Posterior vena cava (tissue), 2 donors: ENCODE data around the gene CUL9. TPM values are rescaled to one million over a fixed set of nuclear protein-coding genes. Genes with fewer than 3 reads are reported as not detected.

Experiments
- DNase-seq: peaks from one replicate; pipeline ENCODE4 v3.0.0-alpha.2; 2020; ENCODE audit warnings: low spot score
- intact Hi-C, 2 donors: fragments of 100-400 bp; cut with DNase I; formaldehyde crosslinking; loops; one replicate each; pipeline versions ENCODE4 v1.14.1 to v1.14.2; 2022 to 2023
- total RNA-seq, 2 donors: library from RNA; stranded (reverse); fragmentation: NEBNext Ultra II Directional; extraction: Animal tissue kit (Norgen Biotek cat#: 25700); gene quantifications; one replicate each; pipeline ENCODE4 v1.2.1, GENCODE V29; 2021
- donor health status: DM: yes; HTN: yes; CAD: no.
- donor health status: DM: yes; HTN: yes; CAD: no.

The CUL9 gene
- total RNA-seq, 2 donors from 2014 or later = 24.5 to 25.5 TPM

GRCh38 chr6:43243664-43244321, 61.8 kb downstream of the CUL9 start:
- intact Hi-C loops = no loop called here

DNA sequence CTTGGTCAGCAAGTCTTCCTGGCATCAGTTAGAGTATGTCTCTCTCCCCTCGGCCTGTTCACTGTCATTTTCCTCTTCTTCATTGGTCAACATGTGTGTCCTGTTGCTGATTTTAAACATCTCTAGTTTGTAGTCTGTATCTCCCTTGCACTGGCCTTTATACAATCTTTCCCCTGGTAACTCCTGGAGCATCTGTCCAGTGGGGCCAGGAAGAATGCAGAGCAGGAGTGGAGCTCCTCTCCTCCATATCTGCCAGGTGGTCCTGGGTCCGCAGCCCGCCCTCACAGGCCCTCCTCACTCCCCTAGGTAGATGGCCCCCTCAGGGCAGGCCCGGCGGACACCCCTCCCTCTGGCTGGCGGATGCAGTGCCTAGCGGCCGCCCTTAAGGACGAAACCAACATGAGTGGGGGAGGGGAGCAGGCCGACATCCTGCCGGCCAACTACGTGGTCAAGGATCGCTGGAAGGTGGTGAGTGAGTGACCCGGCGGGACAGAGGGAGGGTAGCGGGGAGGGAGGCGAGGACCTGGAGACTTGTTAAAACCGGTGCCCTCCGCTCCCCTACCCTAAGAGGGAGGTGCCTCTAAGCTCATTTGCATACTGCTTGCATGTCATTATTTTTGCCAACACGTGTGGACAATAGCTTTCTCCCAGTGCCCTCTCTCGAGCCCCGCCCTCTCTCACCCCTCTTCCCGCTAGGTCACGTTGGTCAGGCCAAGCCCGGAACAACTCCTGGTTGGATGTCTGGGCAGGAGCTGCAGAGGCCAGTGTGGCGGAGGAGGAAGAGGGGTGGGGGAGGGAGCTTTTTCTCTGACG, 64.5 kb downstream of the CUL9 start:
- DNase-seq = no peak
- intact Hi-C loops = no loop called here

More at GRCh38 chr6:43243664-43244321, 61.8 kb downstream of the CUL9 start:
- DNase-seq = no peak

GRCh38 chr6:43247114-43247999, 65.4 kb downstream of the CUL9 start:
- intact Hi-C loops = no loop called here
- DNase-seq = peak; percentile 93

DNA sequence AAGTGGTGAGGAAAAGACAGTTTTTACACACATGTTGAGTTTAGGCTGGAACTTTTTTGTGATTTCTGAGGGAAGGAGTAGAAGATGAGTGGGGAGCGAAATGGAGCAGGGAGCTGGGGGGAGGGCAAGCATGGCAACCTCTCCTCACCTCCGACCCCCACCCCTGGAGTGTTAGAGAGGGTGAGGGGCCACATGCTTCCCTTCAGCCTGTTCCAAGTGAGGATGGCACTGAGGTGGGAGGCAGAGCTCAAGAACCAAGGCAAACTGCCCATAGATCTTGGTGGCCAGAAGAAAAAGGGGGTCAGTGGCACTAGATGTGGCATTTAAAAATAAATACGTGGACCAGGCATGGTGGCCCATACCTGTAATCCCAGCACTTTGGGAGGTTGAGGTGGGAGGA, 66.1 kb downstream of the CUL9 start:
- DNase-seq = no peak
- intact Hi-C loops = no loop called here

GRCh38 chr6:43248791-43249190, 66.8 kb downstream of the CUL9 start:
- intact Hi-C loops = no loop called here
- DNase-seq = no peak

- DNase-seq = no peak
- intact Hi-C loops = no loop called here
These were observed 69.0 kb downstream of the CUL9 start for GRCh38 chr6:43250992-43251373.

- no peak for DNase-seq
- intact Hi-C loops = no loop called here
These were observed 71.4 kb downstream of the CUL9 start for GRCh38 chr6:43253401-43253800.

- intact Hi-C loops = no loop called here
- no peak for DNase-seq
These were observed 72.3 kb downstream of the CUL9 start for GRCh38 chr6:43254138-43254817.

- no peak for DNase-seq
- intact Hi-C loops = no loop called here
These were observed 72.8 kb downstream of the CUL9 start for GRCh38 chr6:43254846-43255245.

- no peak for DNase-seq
- intact Hi-C loops = no loop called here
These were observed 73.5 kb downstream of the CUL9 start for GRCh38 chr6:43255408-43256054.

GRCh38 chr6:43256670-43257366, 74.8 kb downstream of the CUL9 start:
- DNase-seq = no peak
- intact Hi-C loops = no loop called here

- intact Hi-C loops = no loop called here
These were observed 75.6 kb downstream of the CUL9 start for GRCh38 chr6:43257367-43258145.

DNA sequence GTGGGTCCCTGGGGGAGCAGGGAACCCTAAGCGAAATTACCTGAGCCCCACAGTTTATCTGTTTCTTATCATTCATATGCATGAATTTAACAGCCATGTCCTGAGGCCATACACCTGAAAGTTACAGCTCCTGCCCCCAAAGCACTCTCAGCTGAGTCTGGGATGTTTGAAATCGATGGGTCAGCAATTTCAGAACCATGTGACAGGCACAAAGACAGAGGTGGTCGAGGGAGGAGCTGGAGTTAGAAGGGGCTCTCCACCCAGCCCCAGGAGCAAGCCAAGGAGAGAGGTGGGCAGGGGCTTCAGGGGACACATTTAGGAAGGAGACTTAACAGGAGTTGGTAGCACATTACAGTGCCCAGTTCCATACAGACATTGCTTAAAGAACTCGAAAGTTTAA, 76.2 kb downstream of the CUL9 start:
- intact Hi-C loops = no loop called here
- no peak for DNase-seq

More at GRCh38 chr6:43257367-43258145, 75.6 kb downstream of the CUL9 start:
- DNase-seq = no peak

GRCh38 chr6:43258807-43259686, 77.1 kb downstream of the CUL9 start:
- DNase-seq = no peak
- intact Hi-C loops = no loop called here

DNA sequence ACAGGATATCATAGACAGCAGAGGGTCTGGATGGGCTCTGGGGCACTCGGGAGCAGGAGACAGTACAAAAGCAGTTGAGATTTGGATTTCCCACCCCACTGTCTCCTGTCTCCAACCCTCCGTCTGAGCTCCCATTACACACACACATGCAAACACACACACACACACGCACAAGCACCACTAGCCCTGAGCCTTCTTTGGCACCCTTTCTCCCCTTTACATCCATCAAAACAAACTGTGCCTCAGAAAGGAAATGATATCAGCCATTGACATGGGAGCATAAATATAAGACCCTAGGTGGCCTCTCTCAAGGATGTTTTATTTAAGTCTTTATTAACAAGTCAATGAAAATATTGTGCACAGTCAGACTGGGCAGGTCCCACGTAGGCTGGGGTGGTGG, 78.8 kb downstream of the CUL9 start:
- no peak for DNase-seq
- intact Hi-C loops = loop anchor here in 1 of 2 donors (5.0 to 10.0 kb wide), 2 partner anchors 74 to 247 kb away; no protein-coding TSS in a partner anchor

- DNase-seq = no peak
- intact Hi-C loops = loop anchor here in 1 of 2 donors (5.0 to 10.0 kb wide), 2 partner anchors 74 to 246 kb away; no protein-coding TSS in a partner anchor
These were observed 79.2 kb downstream of the CUL9 start for GRCh38 chr6:43261198-43261597.
